ENCODE data around the gene MOXD1. TPM values are rescaled to one million over a fixed set of nuclear protein-coding genes. Genes with fewer than 3 reads are reported as not detected.

MOXD1 gene
- total RNA-seq, 1 experiment from 2014 or later = 5.0 TPM

DNA sequence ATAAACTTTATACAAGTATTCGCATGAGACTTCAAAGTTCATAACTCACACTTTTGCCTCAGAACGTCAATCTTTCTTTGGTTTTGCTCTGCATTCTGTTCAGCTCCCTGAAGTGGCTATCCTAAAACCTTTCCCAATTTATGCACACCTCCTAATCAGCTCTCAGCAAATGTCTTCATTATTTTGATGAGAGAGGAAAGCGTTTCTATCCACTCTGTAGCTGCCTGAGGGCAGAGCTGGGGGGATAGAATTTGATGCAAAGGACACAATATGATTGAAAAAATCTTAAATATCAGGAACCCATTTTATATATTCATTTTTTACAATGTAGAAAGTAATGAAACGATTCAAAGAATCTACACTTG, 66.8 kb downstream of the MOXD1 start:
- peak overlapping the region; percentile 21; the same call in 1 of the 2 replicates for H3K27ac ChIP-seq (ENCODE audit: low read length)
- H3K36me3 ChIP-seq (ENCODE audit: low read depth, low read length) = no peaks in the 10 kb centered on the region
- no peaks in the 10 kb centered on the region for H3K79me2 ChIP-seq (ENCODE audit: low read length)
- no peak overlapping the region for H3K4me3 ChIP-seq (ENCODE audit: low read length)
- H3K27me3 ChIP-seq (ENCODE audit: low read length) = no peaks in the 10 kb centered on the region
- no peaks in the 10 kb centered on the region for H3F3A ChIP-seq (ENCODE audit: low read length, unreplicated experiment)
- DNase-seq = no peak
- peaks cover 27% of the 10 kb centered on the region for H3K4me1 ChIP-seq (ENCODE audit: insufficient read depth, low read length)
- H3K9me3 ChIP-seq (ENCODE audit: low read length) = no peaks in the 10 kb centered on the region
- H3K4me2 ChIP-seq (ENCODE audit: low read length) = peak overlapping the region; percentile 69
- ChIA-PET CTCF (interaction anchor here (1.1 kb wide), 1 partner anchor 55 kb away, joined by 3 read pairs; no protein-coding TSS in a partner anchor), POLR2A (ENCODE audit: unreplicated experiment) (no interaction called here)
- TF ChIP-seq, protein P1, sequence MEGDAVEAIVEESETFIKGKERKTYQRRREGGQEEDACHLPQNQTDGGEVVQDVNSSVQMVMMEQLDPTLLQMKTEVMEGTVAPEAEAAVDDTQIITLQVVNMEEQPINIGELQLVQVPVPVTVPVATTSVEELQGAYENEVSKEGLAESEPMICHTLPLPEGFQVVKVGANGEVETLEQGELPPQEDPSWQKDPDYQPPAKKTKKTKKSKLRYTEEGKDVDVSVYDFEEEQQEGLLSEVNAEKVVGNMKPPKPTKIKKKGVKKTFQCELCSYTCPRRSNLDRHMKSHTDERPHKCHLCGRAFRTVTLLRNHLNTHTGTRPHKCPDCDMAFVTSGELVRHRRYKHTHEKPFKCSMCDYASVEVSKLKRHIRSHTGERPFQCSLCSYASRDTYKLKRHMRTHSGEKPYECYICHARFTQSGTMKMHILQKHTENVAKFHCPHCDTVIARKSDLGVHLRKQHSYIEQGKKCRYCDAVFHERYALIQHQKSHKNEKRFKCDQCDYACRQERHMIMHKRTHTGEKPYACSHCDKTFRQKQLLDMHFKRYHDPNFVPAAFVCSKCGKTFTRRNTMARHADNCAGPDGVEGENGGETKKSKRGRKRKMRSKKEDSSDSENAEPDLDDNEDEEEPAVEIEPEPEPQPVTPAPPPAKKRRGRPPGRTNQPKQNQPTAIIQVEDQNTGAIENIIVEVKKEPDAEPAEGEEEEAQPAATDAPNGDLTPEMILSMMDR (conservative IDR thresholded peaks at IDR 0.05; ENCODE audit: low read depth, low read length) = no peak
- TF ChIP-seq EZH2phosphoT487 (IDR thresholded peaks at IDR 0.05; ENCODE audit: borderline replicate concordance, low read length) (no peak), EZH2 (IDR thresholded peaks at IDR 0.05; ENCODE audit: low read length, unreplicated experiment) (no peak)
- H2AFZ ChIP-seq (ENCODE audit: low read length) = 0 out of 2 replicates have a peak overlapping the region, but pooled peaks have one; percentile 1
- no peak for ATAC-seq
- BruUV-seq (replicated peaks) = no TSS peak
- no peaks in the 10 kb centered on the region for H3K9me2 ChIP-seq (replicated peaks; ENCODE audit: low read length)
- H3K9ac ChIP-seq (ENCODE audit: low read length) = no peak overlapping the region
- intact Hi-C loops (cut with micrococcal nuclease) = no loop called here
- H4K20me1 ChIP-seq (ENCODE audit: low read length) = no peaks in the 10 kb centered on the region

DNA sequence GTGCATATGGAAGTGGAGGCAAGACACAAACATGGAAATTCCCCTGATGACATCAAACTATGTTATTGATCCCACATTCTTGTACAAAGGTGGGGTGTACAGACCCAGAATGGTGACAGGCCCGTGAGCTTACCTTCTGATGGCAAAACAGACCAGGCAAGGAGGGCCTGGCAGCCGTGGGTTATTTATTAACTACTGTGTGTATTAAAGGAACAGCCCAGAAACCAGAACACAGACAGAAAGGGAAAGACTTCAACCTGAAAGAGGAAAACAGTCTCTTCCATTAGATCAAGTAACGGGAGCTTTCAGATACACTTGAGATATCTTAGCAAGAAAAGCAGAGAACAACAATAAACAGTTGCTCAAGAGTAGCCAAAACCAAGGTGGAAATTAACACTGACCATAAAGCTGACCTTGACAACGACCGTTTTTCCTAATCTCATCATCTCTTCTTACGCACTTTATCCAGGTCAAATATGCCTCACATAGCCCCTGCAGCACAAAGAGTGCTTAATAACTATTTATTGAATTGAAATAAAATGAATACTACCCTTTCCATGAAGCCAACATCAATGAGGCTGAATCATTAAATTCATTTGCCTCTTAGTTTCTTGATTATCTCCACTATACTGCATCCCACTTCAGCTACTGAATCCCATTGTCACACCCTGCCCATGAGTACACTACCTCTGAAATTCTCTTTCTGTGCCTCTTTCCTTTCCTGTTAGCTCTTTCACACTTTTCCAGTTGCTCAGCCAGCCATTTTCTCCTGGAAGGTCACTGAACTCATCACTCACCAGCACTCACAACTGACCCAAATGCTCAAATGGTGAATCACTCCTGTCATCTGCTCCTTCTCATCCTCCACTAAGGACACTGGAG, 67.4 kb downstream of the MOXD1 start:
- ChIA-PET POLR2A (ENCODE audit: unreplicated experiment) (interaction anchor here (0.7 kb wide), 1 partner anchor 81 kb away, joined by 5 read pairs; no protein-coding TSS in a partner anchor), CTCF (interaction anchor here (1.1 kb wide), 1 partner anchor 54 kb away, joined by 3 read pairs; no protein-coding TSS in a partner anchor)
- DNase-seq = peak; percentile 88
- no peak overlapping the region for H3K4me3 ChIP-seq (ENCODE audit: low read length)
- H3F3A ChIP-seq (ENCODE audit: low read length, unreplicated experiment) = no peaks in the 10 kb centered on the region
- no peaks in the 10 kb centered on the region for H3K79me2 ChIP-seq (ENCODE audit: low read length)
- H3K4me1 ChIP-seq (ENCODE audit: insufficient read depth, low read length) = peaks cover 27% of the 10 kb centered on the region
- H3K9me2 ChIP-seq (replicated peaks; ENCODE audit: low read length) = no peaks in the 10 kb centered on the region
- no peaks in the 10 kb centered on the region for H3K36me3 ChIP-seq (ENCODE audit: low read depth, low read length)
- peak overlapping the region; percentile 69 for H3K4me2 ChIP-seq (ENCODE audit: low read length)
- peak overlapping the region; percentile 31; the same call in 1 of the 2 replicates for H2AFZ ChIP-seq (ENCODE audit: low read length)
- intact Hi-C loops (cut with micrococcal nuclease) = no loop called here
- no peaks in the 10 kb centered on the region for H4K20me1 ChIP-seq (ENCODE audit: low read length)
- H3K27me3 ChIP-seq (ENCODE audit: low read length) = no peaks in the 10 kb centered on the region
- no peak overlapping the region for H3K9ac ChIP-seq (ENCODE audit: low read length)
- H3K27ac ChIP-seq (ENCODE audit: low read length) = no peak overlapping the region
- no TSS peak for BruUV-seq (replicated peaks)
- TF ChIP-seq EZH2phosphoT487 (IDR thresholded peaks at IDR 0.05; ENCODE audit: borderline replicate concordance, low read length) (no peak), EZH2 (IDR thresholded peaks at IDR 0.05; ENCODE audit: low read length, unreplicated experiment) (no peak)
- TF ChIP-seq, protein P1 (conservative IDR thresholded peaks at IDR 0.05; ENCODE audit: low read depth, low read length) = no peak
- ATAC-seq = peak; percentile 93
- H3K9me3 ChIP-seq (ENCODE audit: low read length) = no peaks in the 10 kb centered on the region

- Histone ChIP-seq H3K4me1 (ENCODE audit: insufficient read depth, low read length) (peaks cover 27% of the 10 kb centered on the region), H3K9ac (ENCODE audit: low read length) (no peak overlapping the region), H3K9me3 (ENCODE audit: low read length) (no peaks in the 10 kb centered on the region), H3K9me2 (replicated peaks; ENCODE audit: low read length) (no peaks in the 10 kb centered on the region), H3K36me3 (ENCODE audit: low read depth, low read length) (no peaks in the 10 kb centered on the region), H3K4me2 (ENCODE audit: low read length) (peak overlapping the region; percentile 38), H3F3A (ENCODE audit: low read length, unreplicated experiment) (no peaks in the 10 kb centered on the region), H3K79me2 (ENCODE audit: low read length) (no peaks in the 10 kb centered on the region), H4K20me1 (ENCODE audit: low read length) (no peaks in the 10 kb centered on the region), H3K4me3 (ENCODE audit: low read length) (no peak overlapping the region), H3K27ac (ENCODE audit: low read length) (no peak overlapping the region), H2AFZ (ENCODE audit: low read length) (peak overlapping the region; percentile 58; the same call in 1 of the 2 replicates), H3K27me3 (ENCODE audit: low read length) (no peaks in the 10 kb centered on the region)
- TF ChIP-seq EZH2phosphoT487 (IDR thresholded peaks at IDR 0.05; ENCODE audit: borderline replicate concordance, low read length) = no peak
- no peak for TF ChIP-seq EZH2 (IDR thresholded peaks at IDR 0.05; ENCODE audit: low read length, unreplicated experiment)
- TF ChIP-seq, protein P1 (conservative IDR thresholded peaks at IDR 0.05; ENCODE audit: low read depth, low read length) = no peak
- no TSS peak for BruUV-seq (replicated peaks)
- no peak; the same call in 1 of the 2 replicates for ATAC-seq
- CTCF ChIA-PET = no interaction called here
- intact Hi-C loops (cut with micrococcal nuclease) = no loop called here
- peak; percentile 44 for DNase-seq
- POLR2A ChIA-PET (ENCODE audit: unreplicated experiment) = no interaction called here
Measured at GRCh38 chr6:132330759-132331158, 70.5 kb downstream of the MOXD1 start.

All from PC-3 (cell line).